Pancreas (tissue), 10 donors: Measurements from ENCODE around the gene HS3ST6. TPM values are rescaled to one million over a fixed set of nuclear protein-coding genes. Genes with fewer than 3 reads are reported as not detected.
"Not testable (repeated sequence)": the region's sequence is repeated elsewhere in the genome, so short reads cannot be mapped to it uniquely, and the experiment has no call there.

Experiments used
- ATAC-seq, 4 donors: fragments of 200-7000 bp; cut with Tn5 transposase; one replicate each; pipeline versions ENCODE4 v1.8.0 to v1.9.1; 2020; ENCODE audit warnings: mild to moderate bottlenecking in 4 of 4, moderate library complexity in 4 of 4
- DNase-seq, 6 donors: peaks; one replicate each; pipeline ENCODE4 v3.0.0-alpha.2; 2020
- FAIRE-seq: peaks from 2 replicates; lab custom pipeline; 2012; peaks lifted over from hg19 to GRCh38; lab: Jason Lieb, UNC
- H3K27ac ChIP-seq, 4 donors: fragments of 200-600 bp; sonication (generic); 1 replicate in 3 of 4; 2 replicates in 1 of 4; pipeline versions ENCODE4 v1.5.0 to v1.8.0; 2020
- H3K27me3 ChIP-seq, 4 donors: fragments of 200-600 bp; one replicate each; pipeline ENCODE4 v1.8.0; 2021
- H3K36me3 ChIP-seq, 3 donors: fragments of 200-600 bp; sonication (generic) in 1 of 3; one replicate each; pipeline versions ENCODE4 v1.5.0 to v1.8.0; 2020 to 2021
- H3K4me1 ChIP-seq, 3 donors: fragments of 200-600 bp; one replicate each; pipeline ENCODE4 v1.8.0; 2021
- H3K4me3 ChIP-seq, 4 donors: fragments of 200-600 bp; sonication (generic) in 2 of 4; one replicate each; pipeline versions ENCODE4 v1.5.0 to v1.8.0; 2020 to 2021
- H3K9me3 ChIP-seq, 4 donors: fragments of 200-600 bp; one replicate each; pipeline ENCODE4 v1.8.0; 2021
- CTCF ChIP-seq, 4 donors: fragments of 200-600 bp; sonication (generic) in 3 of 4; IDR thresholded peaks; one replicate each; pipeline versions ENCODE4 v1.5.0 to v1.8.0; 2021; ENCODE audit warnings: antibody characterized with exemption in 4 of 4
- WGBS, 2 donors: extraction: QIAGEN DNeasy Blood & Tissue Kit; methylation state at CpG; one replicate each; pipeline ENCODE4 v1.1.7; 2013; 5-methylcytosine and 5-hydroxymethylcytosine counted together
- intact Hi-C, 3 donors: fragments of 100-400 bp; cut with DNase I; formaldehyde crosslinking; loops; one replicate each; pipeline versions ENCODE4 v1.11.1 to v1.14.2; 2022
- polyA plus RNA-seq, 2 donors: library from polyadenylated mRNA; stranded (reverse); fragments of 200-250 nt; gene quantifications; one replicate each; pipeline ENCODE4 v1.2.3, GENCODE V29; 2013
- total RNA-seq, 6 donors: library from RNA; stranded (reverse); fragmentation: NEBNext Ultra II Directional in 4 of 6; extraction: Animal tissue kit (Norgen Biotek cat#: 25700) in 4 of 6; gene quantifications; one replicate each; pipeline versions ENCODE4 v1.2.1 to v1.2.4, GENCODE V29; 2021 to 2023
- donor health status: healthy with polysubstance abuse.
- donor health status: DM: no; HTN: no; CAD: no; lungs with moderate emphysema.
- donor health status: DM: no; HTN: no; CAD: no.
- donor health status: control.
- donor health status: control.
- donor health status: Bipolar disorder and iron deficiency.
- donor health status: DM: yes; HTN: yes; CAD: no.
- donor health status: DM: no; HTN: no; CAD: no.
- donor health status: DM: no; HTN: no; CAD: no.
- donor health status: DM: yes; HTN: yes; CAD: no.

Gene HS3ST6
- total and polyA plus RNA-seq, 8 donors: 0.11 TPM; not detected in 7

DNA sequence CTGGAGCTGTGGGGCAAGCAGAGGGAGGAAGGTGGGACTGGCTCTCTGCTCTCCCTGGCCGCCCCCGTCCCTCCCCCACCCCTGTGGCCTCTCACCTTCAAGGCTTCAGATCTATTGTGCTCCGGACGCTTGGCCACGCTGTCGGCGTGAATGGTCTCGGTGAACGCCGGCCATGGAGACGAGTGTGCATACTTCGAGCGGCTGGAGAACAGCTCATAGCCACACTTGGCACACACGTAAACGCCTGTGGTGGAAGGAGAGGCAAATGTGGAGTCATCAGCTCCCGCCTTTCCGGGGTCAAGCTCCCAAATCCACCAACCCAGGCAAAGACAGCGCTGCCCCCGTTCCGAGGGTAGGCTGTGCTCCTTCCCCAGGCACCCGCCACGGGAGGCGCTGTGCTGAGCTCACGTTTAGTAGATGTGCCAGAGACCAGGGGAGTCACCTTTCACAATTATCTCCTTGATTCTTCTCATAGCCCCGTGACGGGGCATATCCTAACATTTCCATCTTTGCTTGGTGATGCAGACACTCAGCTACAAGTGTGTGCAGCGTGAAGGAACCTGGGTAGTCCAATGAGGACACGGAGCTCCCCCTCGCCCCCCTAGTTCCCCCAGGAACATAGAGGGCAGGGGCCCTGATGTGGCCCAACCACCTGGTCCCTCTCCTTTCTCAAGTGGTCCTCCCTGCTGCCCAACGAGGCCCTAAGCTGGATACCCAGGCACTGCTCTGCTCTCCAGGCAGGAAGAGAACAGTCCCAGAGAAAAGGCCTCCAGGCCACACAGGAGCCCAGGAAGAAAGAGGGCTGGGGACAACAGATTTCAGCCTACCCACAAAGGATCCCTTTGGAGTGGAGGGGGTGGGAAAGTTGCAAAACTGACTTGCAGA lies 23.2 kb upstream of the HS3ST6 start:
- Histone ChIP-seq H3K4me3 (peak overlapping the region; percentile 59 to 79 (median 70)), H3K27ac (peak overlapping the region; percentile 76 to 90 (median 86)), H3K4me1 (peaks cover 0 to 25% (median 18%) of the 10 kb centered on the region in 3 donors), H3K27me3 (no peaks in the 10 kb centered on the region), H3K9me3 (no peaks in the 10 kb centered on the region), H3K36me3 (peaks cover 3 to 22% (median 7%) of the 10 kb centered on the region in 3 donors)
- FAIRE-seq (no peak), DNase-seq (peak; percentile 68 to 88 (median 78)), ATAC-seq (peak; percentile 30 to 41 (median 38))
- 38 to 43% methylated on average over 30 of the region's 30 CpGs for WGBS, 2 donors
- intact Hi-C loops: no loop called here
- TF ChIP-seq CTCF (IDR thresholded peaks at IDR 0.05): peak in 3 of 4 donors; percentile 14 to 38 (median 22)

GRCh38 chr16:1940273-1941161 lies 22.3 kb upstream of the HS3ST6 start:
- H3K4me3 ChIP-seq: peak overlapping the region in 3 of 4 donors; percentile 60 to 79 (median 79)

DNA sequence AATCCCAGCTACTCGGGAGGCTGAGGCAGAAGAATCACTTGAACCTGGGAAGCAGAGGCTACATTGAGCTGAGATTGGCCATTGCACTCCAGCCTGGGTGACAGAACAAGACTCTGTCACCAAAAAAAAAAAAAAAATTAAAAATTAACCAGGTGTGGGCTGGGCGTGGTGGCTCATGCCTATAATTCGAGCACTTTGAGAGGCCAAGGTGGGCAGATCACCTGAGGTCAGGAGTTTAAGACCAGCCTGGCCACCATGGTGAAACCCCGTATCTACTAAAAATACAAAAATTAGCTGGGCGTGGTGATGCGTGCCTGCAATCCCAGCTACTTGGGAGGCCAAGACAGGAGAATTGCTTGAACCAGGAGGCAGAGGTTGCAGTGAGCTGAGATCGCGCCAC lies 21.6 kb upstream of the HS3ST6 start:
- ATAC-seq, FAIRE-seq, H3K27me3 ChIP-seq, H3K9me3 ChIP-seq, intact Hi-C loops, DNase-seq: not testable (repeated sequence)
- H3K4me3 ChIP-seq: peak overlapping the region in 1 of 4 donors; percentile 79
- 42 to 47% methylated on average over 8 of the region's 8 CpGs for WGBS, 2 donors
- H3K4me1 ChIP-seq: peaks cover 0 to 25% (median 18%) of the 10 kb centered on the region in 3 donors
- peak overlapping the region in 3 of 4 donors; percentile 76 to 90 (median 85) for H3K27ac ChIP-seq
- peaks cover 3 to 22% (median 7%) of the 10 kb centered on the region in 3 donors for H3K36me3 ChIP-seq

More at GRCh38 chr16:1940273-1941161, 22.3 kb upstream of the HS3ST6 start:
- H3K27me3 ChIP-seq: no peaks in the 10 kb centered on the region
- DNase-seq: peak; percentile 72 to 97 (median 94)
- FAIRE-seq: no peak
- H3K9me3 ChIP-seq: no peaks in the 10 kb centered on the region
- intact Hi-C loops: no loop called here
- peak; percentile 60 to 67 (median 66) for ATAC-seq
- peaks cover 3 to 22% (median 7%) of the 10 kb centered on the region in 3 donors for H3K36me3 ChIP-seq
- H3K27ac ChIP-seq: peak overlapping the region; percentile 76 to 90 (median 86)
- TF ChIP-seq CTCF (IDR thresholded peaks at IDR 0.05): no peak
- 39 to 41% methylated on average over 23 of the region's 23 CpGs for WGBS, 2 donors
- peaks cover 0 to 25% (median 18%) of the 10 kb centered on the region in 3 donors for H3K4me1 ChIP-seq

- H3K4me1 ChIP-seq: peaks cover 0 to 25% (median 18%) of the 10 kb centered on the region in 3 donors
- no peak for TF ChIP-seq CTCF (IDR thresholded peaks at IDR 0.05)
- no peaks in the 10 kb centered on the region for H3K9me3 ChIP-seq
- intact Hi-C loops: no loop called here
- H3K4me3 ChIP-seq: peak overlapping the region in 1 of 4 donors; percentile 79
- 66 to 78% methylated on average over 17 of the region's 17 CpGs for WGBS, 2 donors
- FAIRE-seq (no peak), ATAC-seq (no peak), DNase-seq (peak in 1 of 6 donors; percentile 55)
- H3K27me3 ChIP-seq: no peaks in the 10 kb centered on the region
- peaks cover 3 to 22% (median 7%) of the 10 kb centered on the region in 3 donors for H3K36me3 ChIP-seq
- H3K27ac ChIP-seq: no peak overlapping the region
Observed at GRCh38 chr16:1938910-1939309, 20.7 kb upstream of the HS3ST6 start.

- Histone ChIP-seq H3K27ac (no peak overlapping the region), H3K4me1 (peaks cover 0 to 25% (median 18%) of the 10 kb centered on the region in 3 donors), H3K36me3 (peaks cover 3 to 22% (median 7%) of the 10 kb centered on the region in 3 donors), H3K9me3 (no peaks in the 10 kb centered on the region), H3K4me3 (no peak overlapping the region), H3K27me3 (no peaks in the 10 kb centered on the region)
- ATAC-seq: no peak
- no peak for TF ChIP-seq CTCF (IDR thresholded peaks at IDR 0.05)
- WGBS, 2 donors: 83 to 84% methylated on average over 10 of the region's 10 CpGs
- FAIRE-seq: no peak
- DNase-seq: peak in 1 of 6 donors; percentile 65
- intact Hi-C loops: no loop called here
Observed at GRCh38 chr16:1938316-1938715, 20.1 kb upstream of the HS3ST6 start.
